ENCODE measurements around the gene CDV3. TPM values are rescaled to one million over a fixed set of nuclear protein-coding genes. Genes with fewer than 3 reads are reported as not detected.
"Not testable (repeated sequence)": the region's sequence is repeated elsewhere in the genome, so short reads cannot be mapped to it uniquely, and the experiment has no call there.

Gene CDV3, protein sequence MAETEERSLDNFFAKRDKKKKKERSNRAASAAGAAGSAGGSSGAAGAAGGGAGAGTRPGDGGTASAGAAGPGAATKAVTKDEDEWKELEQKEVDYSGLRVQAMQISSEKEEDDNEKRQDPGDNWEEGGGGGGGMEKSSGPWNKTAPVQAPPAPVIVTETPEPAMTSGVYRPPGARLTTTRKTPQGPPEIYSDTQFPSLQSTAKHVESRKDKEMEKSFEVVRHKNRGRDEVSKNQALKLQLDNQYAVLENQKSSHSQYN
- 49.6 and 71.3 TPM in 2 replicates for total RNA-seq (2014; rRNA removed; shearing (Covaris generic); ENCODE audit: low replicate concordance)

DNA sequence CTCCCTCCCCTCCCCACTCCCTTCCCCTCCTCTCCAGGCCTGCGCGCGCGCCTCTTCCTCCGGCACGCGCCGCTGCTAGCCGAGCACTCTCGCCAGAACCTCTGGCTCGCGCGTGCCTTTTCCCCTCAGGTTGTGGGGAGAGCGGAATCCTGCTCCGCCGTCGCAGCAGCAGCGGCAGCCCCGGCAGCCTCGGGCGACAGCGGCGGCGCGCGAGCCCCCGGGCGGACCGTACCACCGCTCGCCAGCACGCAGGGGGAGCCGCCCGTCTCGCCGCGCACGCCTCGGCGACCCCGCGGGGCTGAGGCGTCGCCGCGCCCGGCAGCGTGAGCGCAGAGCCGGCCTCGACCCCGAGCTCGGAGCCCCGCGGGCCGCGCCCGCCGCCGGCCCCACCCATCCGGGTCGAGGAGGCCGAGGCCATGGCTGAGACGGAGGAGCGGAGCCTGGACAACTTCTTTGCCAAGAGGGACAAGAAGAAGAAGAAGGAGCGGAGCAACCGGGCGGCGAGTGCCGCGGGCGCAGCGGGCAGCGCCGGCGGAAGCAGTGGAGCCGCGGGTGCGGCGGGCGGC is at the start of gene CDV3:
Gene CDV3 (plus strand): TSS at position 58 of the 566 bp plus-strand sequence. CDS start 359 bp downstream, at position 417.
- in situ Hi-C loops (cut with HindIII; ENCODE audit: low pct_unique_long_range_greater_than_20kb, low sequenced_read_pairs), result no loop called here
- DNase-seq (ENCODE audit: low read depth), result no peak

DNA sequence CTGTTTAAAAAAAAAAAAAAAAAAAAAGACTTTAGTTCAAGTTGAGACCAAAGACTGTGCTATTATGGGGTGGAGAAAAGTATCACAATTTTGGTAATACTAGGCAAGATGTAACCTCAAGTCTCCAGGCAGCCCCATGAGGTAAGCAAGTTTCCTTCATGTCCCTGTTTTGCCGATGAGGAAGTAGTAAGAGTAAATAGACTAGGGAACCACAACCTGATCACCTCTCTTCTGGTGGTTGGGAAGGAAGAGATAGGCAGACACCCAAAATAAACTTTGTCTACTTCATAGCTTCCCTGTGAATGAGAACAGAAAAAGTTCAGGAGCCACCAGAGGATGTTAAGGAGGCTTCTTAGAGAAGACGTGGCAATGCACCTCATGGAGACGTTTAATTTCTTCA is 49.7 kb upstream of the CDV3 start:
- DNase-seq (ENCODE audit: low read depth), result peak; percentile 9
- in situ Hi-C loops (cut with HindIII; ENCODE audit: low pct_unique_long_range_greater_than_20kb, low sequenced_read_pairs), result not testable (repeated sequence)

DNA sequence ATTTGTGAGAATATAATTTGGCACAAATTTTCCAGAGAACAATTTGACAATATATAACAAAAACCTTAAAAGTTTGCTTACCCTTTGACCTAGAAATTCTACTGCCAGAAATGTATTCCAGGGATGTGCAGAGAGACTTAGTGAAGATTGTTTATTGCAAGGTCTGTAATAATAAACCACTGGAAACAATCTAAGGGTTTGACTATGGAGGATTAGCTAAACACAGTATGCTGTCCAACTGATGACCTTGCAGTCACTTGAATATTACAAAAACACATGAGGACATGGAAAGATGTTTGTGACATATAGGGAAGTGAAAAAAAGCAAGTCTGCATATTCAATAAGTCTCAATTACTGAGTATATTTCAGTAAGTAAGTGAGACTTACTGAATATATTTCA is 48.1 kb upstream of the CDV3 start:
- DNase-seq (ENCODE audit: low read depth), result no peak
- in situ Hi-C loops (cut with HindIII; ENCODE audit: low pct_unique_long_range_greater_than_20kb, low sequenced_read_pairs), result no loop called here

DNA sequence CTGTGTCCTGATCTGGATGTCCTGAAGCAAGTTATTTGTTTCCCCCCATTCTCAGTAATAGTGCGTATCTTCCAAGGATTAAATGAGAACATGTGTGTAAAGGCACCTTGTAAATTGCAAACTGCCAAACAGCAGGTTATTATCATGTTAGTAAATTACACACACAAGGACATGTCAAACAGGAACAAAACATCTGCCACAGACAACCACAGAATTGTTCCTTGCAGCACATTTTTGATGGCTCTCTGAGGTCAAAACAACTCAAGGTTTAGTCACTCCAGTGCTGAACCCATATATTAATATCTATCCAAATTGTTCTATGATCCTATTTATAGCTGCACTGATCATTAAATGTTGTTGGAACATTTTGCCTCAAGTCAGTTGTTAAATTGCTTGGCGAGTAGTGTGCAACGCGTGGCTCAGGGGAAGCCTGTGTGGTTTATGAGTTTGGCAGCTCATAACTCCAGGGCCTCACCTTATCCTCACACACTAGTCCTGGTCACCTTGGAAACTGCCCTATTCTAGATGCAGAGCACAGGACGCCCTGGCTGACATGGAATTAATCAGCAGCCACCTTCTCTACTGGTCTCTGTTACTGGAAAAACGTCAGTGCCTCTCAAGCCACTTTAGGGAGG is 46.3 kb upstream of the CDV3 start:
- in situ Hi-C loops (cut with HindIII; ENCODE audit: low pct_unique_long_range_greater_than_20kb, low sequenced_read_pairs), result no loop called here
- no peak for DNase-seq (ENCODE audit: low read depth)

GRCh38 chr3:133529809-133530208 is 43.7 kb upstream of the CDV3 start:
- in situ Hi-C loops (cut with HindIII; ENCODE audit: low pct_unique_long_range_greater_than_20kb, low sequenced_read_pairs), result no loop called here
- no peak for DNase-seq (ENCODE audit: low read depth)

DNA sequence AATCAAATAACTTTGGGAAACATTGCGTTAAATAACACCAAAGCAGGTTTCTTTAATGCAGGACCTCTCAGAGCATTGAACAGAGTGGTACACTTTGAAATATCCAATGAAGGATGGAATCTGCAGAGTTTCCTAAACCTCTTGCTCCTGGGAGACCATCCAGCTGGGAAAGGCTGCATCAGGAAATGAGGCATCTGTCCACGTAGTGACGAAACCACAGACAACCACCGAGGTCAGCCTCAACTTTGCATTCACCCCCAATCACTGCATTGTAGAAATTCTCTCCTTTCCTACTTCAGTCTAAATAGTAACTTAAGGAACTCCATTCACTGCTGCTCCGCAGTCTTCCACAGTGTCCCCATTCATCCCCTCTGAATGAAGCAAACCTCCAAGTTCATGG is 41.5 kb upstream of the CDV3 start:
- in situ Hi-C loops (cut with HindIII; ENCODE audit: low pct_unique_long_range_greater_than_20kb, low sequenced_read_pairs), result no loop called here
- DNase-seq (ENCODE audit: low read depth), result no peak

GRCh38 chr3:133532951-133533350 is 40.5 kb upstream of the CDV3 start:
- no peak for DNase-seq (ENCODE audit: low read depth)
- in situ Hi-C loops (cut with HindIII; ENCODE audit: low pct_unique_long_range_greater_than_20kb, low sequenced_read_pairs), result no loop called here

DNA sequence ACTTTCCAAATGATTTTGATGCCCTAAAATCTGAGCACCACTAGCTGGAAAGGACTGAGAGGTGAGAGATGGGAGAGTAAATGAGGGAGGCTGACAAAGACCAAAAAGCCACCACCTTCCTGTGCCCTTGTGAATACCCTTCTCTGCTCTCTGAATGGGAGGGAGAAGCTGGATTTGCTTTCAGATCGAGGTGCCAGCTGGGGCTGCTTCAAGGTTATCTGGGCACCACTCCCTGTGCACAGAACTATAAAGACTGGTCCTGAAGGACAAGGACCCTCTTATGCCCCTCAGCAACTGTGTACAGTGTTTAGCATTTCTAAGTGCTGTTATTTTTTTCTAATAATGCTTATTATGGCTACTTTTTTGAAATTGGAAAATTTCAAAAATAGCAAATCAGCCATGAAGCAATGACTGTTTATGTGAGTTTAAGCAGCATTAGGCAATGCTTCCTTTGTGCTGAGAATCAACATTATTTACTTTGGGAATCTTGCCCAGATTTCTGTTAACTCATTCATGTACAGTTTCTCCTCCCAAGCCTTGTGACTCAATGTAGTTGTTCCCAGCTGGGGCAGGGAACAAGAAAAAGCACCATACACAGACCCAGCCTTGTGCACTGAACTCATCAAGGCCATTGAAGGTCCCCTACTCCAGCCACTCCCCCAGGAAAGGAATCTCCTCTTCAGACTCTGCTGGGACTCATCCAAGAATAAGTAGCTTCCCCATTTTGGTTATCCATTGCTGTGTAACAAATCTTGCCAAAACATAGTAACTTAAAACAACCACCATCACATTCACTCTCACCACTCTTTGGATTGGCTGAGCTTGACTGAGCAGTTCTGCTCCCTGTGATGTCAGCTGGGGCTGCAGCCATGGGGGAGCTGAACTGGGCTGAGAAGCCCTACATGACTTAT is 37.3 kb upstream of the CDV3 start:
- peak; percentile 67 for DNase-seq (ENCODE audit: low read depth)
- in situ Hi-C loops (cut with HindIII; ENCODE audit: low pct_unique_long_range_greater_than_20kb, low sequenced_read_pairs), result no loop called here

- in situ Hi-C loops (cut with HindIII; ENCODE audit: low pct_unique_long_range_greater_than_20kb, low sequenced_read_pairs); DNase-seq (ENCODE audit: low read depth): not testable (repeated sequence)
These were observed 36.4 kb upstream of the CDV3 start for GRCh38 chr3:133537131-133537530.

DNA sequence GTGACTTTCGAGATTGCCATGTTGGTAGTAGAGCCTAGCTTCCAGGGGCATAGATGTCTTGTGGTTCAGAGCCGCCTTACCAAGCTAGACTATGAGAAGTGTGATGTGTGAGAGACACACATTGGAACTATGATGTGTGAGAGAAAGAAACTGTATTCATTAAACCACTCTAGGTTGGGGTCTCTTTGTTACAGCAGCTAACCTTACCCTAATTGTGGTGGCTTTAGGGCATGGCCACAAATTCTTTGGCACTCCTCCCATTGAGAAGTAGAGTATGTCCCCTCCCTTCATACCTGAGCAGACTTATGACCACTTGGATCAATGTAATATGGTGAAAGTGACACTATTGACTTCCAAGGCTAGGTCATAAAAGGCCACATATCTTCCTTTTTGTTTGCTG is 35.3 kb upstream of the CDV3 start:
- in situ Hi-C loops (cut with HindIII; ENCODE audit: low pct_unique_long_range_greater_than_20kb, low sequenced_read_pairs), result no loop called here
- no peak for DNase-seq (ENCODE audit: low read depth)

GRCh38 chr3:133540896-133541674 is 32.4 kb upstream of the CDV3 start:
- in situ Hi-C loops (cut with HindIII; ENCODE audit: low pct_unique_long_range_greater_than_20kb, low sequenced_read_pairs), result no loop called here
- peak; percentile 61 for DNase-seq (ENCODE audit: low read depth)

- in situ Hi-C loops (cut with HindIII; ENCODE audit: low pct_unique_long_range_greater_than_20kb, low sequenced_read_pairs), result no loop called here
- no peak for DNase-seq (ENCODE audit: low read depth)
These were observed 30.6 kb upstream of the CDV3 start for GRCh38 chr3:133542871-133543270.

DNA sequence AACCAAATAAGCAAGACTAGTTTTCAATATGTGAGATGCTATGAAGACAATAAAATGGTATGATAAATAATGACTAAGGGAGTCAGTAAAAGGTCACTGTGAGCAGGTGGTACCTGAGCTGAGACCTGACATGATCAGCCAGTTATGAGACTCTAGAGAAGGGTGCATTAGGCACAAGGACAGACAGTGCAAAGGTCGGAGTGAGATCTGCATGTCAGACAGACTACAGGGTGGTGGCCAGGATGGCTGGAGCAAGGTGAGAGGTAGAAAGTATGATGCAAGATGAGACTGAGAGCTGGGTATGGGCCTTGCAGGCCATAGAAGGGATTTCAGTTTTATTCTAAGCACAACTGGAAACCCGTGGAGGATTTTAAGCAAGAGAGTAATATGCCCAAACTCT is 28.5 kb upstream of the CDV3 start:
- in situ Hi-C loops (cut with HindIII; ENCODE audit: low pct_unique_long_range_greater_than_20kb, low sequenced_read_pairs); DNase-seq (ENCODE audit: low read depth): not testable (repeated sequence)

GRCh38 chr3:133547432-133548041 is 25.9 kb upstream of the CDV3 start:
- in situ Hi-C loops (cut with HindIII; ENCODE audit: low pct_unique_long_range_greater_than_20kb, low sequenced_read_pairs), result no loop called here
- no peak for DNase-seq (ENCODE audit: low read depth)

DNA sequence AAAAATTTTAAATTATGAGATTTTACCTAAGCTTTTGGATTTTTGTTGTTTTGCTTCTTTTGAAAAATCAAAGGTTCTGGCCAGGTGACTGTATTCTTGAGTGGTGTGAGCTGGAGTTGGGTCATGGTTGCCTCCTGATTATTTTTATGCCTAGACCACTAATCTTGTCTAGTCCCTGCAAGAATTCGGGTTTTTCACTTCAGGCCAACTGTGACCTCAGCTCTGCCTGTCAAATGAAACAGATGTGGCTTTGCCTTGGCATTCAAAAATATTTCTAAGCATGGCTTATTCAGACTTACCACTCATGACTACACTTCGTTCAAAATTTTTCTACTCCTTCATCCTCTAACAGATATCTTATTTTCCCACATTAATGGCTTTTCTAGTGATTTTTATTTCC is 25.4 kb upstream of the CDV3 start:
- in situ Hi-C loops (cut with HindIII; ENCODE audit: low pct_unique_long_range_greater_than_20kb, low sequenced_read_pairs), result no loop called here
- no peak for DNase-seq (ENCODE audit: low read depth)

- no peak for DNase-seq (ENCODE audit: low read depth)
- in situ Hi-C loops (cut with HindIII; ENCODE audit: low pct_unique_long_range_greater_than_20kb, low sequenced_read_pairs), result no loop called here
These were observed 23.9 kb upstream of the CDV3 start for GRCh38 chr3:133549565-133549964.

GRCh38 chr3:133551589-133551988 is 21.9 kb upstream of the CDV3 start:
- DNase-seq (ENCODE audit: low read depth); in situ Hi-C loops (cut with HindIII; ENCODE audit: low pct_unique_long_range_greater_than_20kb, low sequenced_read_pairs): not testable (repeated sequence)

GRCh38 chr3:133561679-133562078 is 11.8 kb upstream of the CDV3 start:
- in situ Hi-C loops (cut with HindIII; ENCODE audit: low pct_unique_long_range_greater_than_20kb, low sequenced_read_pairs), result no loop called here
- DNase-seq (ENCODE audit: low read depth), result no peak

Measured in Caki2 (cell line).